GM18907 (cell line): ENCODE measurements around the gene ZNF486.
"Not testable (repeated sequence)": the region's sequence is repeated elsewhere in the genome, so short reads cannot be mapped to it uniquely, and the experiment has no call there.

Source experiments
- ATAC-seq: cut with Tn5 transposase; IDR thresholded peaks from one replicate; pipeline ENCODE4 v1.9.1; 2021; ENCODE audit warnings: mild to moderate bottlenecking, moderate library complexity; ENCODE audit not compliant: unreplicated experiment

ZNF486 gene

DNA sequence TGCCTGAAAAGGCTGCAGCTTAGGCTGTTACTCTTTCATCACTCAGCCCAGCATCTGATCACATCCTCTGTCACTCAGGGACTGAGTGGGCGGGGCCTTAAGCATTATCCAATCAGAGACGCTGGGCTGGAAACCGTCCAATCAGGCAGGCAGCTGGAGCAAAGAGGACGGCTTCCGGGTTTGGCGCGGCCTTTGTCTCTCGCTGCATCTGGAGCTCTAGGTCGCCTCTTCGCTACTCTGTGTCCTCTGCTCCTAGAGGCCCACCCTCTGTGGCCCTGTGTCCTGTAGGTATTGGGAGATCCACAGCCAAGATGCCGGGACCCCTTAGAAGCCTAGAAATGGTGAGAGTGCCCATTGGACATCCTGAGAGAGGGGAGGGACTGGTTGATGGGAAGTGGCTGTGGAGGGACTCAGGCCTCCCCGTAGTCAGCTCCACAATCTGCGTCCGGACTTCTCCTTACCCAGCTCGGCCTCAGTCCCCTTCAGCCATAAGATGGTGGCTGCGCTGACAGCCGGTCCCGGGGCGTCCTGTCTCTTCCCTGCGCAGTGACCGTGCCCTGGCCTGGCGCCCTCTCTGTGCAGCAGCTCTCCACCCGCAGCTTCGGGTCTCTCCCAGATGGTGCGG lies at the start of gene ZNF486:
Gene ZNF486 (plus strand): TSS at position 195 of the 625 bp plus-strand sequence. CDS start 117 bp downstream, at position 312.
- ATAC-seq = peak; percentile 94

DNA sequence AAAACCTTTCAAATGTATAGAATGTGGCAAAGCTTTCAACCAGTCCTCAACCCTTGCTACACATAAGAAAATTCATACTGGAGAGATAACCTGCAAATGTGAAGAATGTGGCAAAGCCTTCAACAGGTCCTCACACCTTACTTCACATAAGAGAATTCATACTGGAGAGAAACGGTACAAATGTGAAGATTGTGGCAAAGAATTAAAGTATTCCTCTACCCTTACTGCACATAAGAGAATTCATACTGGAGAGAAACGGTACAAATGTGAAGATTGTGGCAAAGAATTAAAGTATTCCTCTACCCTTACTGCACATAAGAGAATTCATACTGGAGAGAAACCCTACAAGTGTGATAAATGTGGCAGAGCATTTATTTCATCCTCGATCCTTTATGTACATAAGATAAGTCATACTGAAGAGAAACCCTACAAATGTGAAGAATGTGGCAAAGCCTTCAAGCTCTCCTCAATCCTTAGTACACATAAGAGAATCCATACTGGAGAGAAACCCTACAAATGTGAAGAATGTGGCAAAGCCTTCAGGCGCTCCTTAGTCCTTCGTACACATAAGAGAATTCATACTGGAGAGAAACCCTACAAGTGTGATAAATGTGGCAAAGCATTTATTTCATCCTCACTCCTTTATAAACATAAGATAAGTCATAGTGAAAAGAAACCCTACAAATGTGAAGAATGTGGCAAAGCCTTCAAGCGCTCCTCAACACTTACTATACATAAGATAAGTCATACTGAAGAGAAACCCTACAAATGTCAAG lies 48.8 kb upstream of the ZNF486 start:
- not testable (repeated sequence) for ATAC-seq

DNA sequence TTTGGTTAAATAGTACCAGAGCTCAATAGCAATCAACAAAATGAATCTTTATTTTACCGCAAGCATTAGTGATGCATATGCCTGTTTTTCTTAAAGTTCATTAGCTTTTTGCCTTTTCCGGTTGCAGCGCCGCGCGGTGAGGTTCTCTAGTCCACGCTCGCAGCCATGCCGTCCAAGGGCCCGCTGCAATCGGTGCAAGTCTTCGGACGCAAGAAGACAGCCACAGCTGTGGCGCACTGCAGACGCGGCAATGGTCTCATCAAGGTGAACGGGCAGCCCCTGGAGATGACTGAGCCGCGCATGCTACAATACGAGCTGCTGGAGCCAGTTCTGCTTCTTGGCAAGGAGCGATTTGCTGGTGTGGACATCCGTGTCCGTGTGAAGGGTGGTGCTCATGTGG lies 42.1 kb upstream of the ZNF486 start:
- no peak for ATAC-seq

DNA sequence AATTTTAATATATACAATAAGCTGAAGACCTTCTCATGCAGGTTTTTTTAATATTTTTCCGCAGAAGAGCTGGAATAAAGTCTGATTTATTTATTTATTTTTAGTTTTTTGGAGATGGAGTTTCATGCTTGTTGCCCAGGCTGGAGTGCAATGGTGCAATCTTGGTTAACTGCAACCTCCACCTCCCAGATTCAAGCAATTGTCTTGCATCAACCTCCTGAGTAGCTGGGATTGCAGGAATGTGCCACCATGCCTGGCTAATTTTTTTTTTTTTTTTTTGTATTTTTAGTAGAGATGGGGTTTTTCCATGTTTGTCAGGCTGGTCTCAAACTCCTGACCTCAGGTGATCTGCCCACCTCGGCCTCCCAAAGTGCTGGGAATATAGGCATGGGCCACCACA lies 34.1 kb upstream of the ZNF486 start:
- not testable (repeated sequence) for ATAC-seq

- not testable (repeated sequence) for ATAC-seq
Measured at GRCh38 chr19:20137714-20138113, 29.3 kb upstream of the ZNF486 start.

DNA sequence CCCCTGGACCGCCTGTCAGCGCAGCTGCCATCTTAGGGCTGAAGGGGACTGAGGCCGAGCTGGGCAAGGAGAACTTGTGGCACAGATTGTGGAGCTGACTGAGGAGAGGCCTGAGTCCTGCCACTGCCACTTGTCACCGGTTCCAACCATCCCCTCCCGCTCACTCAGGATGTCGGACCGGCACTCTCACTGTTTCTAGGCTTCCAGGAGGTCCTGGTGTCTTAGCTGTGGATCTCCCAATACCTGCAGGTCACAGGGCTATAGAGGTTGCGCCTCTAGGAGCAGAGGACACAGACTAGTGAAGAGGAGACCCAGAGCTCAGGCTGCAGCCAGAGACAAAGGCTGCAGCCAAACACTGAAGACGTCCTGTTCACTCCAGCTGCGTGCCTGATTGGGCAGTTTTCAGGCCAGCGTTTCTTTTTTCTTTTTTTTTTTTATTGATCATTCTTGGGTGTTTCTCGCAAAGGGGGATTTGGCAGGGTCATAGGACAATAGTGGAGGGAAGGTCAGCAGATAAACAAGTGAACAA lies 15.3 kb upstream of the ZNF486 start:
- no peak for ATAC-seq

GRCh38 chr19:20152506-20152905 lies 14.5 kb upstream of the ZNF486 start:
- ATAC-seq = not testable (repeated sequence)

- ATAC-seq = no peak
Measured at GRCh38 chr19:20153281-20153680, 13.7 kb upstream of the ZNF486 start.

DNA sequence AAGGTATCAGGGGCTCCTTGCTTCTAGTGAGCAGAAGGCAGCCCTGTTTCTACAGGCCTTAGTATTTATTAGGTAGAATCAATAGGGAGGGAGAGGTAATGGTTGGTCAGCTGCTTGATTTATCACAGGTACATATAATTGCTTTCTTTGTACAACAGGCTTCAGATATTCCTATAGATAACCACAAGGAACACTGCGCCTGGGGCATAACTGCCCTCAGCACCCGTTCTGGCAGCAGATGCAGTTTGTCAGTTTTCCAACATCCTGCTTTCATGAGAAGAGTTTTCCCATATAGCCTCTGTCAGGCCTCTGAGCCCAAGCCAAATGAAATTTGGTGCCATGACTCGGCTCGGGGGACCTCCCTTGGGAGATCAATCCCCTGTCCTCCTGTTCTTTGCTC lies 12.4 kb upstream of the ZNF486 start:
- no peak for ATAC-seq

- ATAC-seq = no peak
Measured at GRCh38 chr19:20162821-20163220, 4.2 kb upstream of the ZNF486 start.

DNA sequence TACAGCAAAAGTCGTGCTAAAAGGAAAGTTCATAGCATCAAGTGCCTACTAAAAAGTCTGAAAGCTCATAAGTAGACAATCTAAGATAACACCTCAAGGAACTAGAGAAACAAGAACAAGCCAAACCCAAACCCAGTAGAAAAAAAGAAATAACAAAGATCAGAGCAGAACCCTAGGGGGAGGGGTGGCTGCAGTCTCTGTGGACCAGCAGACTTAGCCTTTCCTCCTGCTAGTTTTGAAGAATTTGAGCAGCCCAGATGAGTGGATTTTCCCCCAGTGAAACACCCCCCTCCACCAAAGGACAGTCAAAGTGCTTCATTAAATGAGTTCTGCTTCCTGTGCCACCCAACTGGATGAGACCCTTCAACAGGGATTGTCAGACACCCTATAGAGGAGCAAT lies 2.6 kb upstream of the ZNF486 start:
- no peak for ATAC-seq

- no peak for ATAC-seq
Measured at GRCh38 chr19:20165971-20166592, 932 bp upstream of the ZNF486 start.

- ATAC-seq = no peak
Measured at GRCh38 chr19:20167651-20168122, 673 bp downstream of the ZNF486 start.

DNA sequence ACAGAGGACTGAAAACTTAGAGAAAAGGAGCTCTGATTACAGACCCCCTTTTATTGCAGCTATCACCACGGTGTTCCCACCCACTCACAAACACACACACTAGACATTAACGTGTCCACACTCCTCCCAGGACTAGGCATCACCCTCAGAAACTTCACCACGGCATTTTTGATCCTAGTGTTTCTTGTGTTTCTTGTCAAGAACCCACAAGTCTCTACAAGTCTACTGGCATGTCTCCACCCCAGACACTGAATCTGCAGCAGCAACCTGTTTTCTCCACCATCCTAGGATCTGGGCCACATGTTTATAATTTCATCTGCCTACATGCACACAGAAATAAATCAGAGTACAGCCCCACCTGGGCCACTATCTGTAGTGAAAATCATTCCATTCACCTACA lies 4.3 kb downstream of the ZNF486 start:
- no peak for ATAC-seq

DNA sequence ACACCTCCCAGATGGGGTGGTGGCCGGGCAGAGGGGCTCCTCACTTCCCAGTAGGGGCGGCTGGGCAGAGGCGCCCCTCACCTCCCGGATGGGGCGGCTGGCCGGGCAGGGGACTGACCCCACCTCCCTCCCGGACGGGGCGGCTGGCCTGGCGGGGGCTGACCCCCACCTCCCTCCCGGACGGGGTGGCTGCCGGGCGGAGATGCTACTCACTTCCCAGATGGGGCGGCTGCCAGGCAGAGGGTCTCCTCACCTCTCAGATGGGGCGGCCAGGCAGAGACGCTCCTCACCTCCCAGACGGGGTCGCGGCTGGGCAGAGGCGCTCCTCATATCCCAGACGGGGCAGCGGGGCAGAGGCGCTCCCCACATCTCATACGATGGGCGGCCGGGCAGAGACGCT lies 8.8 kb downstream of the ZNF486 start:
- ATAC-seq = not testable (repeated sequence)

DNA sequence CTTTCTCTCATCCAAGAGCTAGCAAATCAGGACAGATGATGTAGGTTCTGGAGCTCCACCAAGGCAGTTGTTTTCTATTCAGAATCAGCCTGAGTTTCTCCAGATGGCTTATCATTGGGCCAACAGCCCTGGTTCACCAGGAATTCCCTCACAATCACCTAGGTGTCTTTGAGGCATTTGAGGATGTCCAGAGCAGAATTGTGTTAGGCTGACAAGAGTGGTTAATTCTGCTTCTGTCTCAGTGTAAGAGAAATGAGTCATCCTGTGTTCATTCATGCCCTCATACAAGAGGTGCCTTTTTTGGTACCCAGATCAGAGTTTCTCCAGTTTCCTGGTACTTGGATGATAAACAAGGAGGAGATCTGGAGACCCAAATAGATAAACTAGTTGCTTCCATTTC lies 12.9 kb downstream of the ZNF486 start:
- ATAC-seq = not testable (repeated sequence)

GRCh38 chr19:20182222-20182785 lies 15.3 kb downstream of the ZNF486 start:
- ATAC-seq = no peak

- ATAC-seq = no peak
Measured at GRCh38 chr19:20186174-20186573, 19.2 kb downstream of the ZNF486 start.

GRCh38 chr19:20197747-20198146 lies 30.7 kb downstream of the ZNF486 start:
- no peak for ATAC-seq

DNA sequence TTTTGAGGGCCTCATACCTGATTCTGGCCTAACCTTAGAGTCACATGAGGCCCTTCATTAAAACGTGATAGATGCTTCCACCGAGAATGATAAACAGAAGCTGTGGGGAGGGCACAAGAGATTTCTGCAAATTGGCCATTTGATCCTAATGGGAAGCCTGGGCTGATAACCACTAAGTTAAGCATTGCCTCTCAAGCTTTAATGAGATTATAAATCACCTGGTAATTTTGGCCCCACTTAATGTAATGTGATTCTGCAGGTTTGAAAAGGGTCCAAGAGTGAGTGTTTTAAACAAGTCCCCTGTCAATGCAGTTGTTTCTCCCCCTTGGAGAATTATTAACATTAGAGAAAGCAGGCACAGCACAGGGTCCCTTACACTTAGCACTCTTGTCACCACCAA lies 42.0 kb downstream of the ZNF486 start:
- ATAC-seq = no peak

DNA sequence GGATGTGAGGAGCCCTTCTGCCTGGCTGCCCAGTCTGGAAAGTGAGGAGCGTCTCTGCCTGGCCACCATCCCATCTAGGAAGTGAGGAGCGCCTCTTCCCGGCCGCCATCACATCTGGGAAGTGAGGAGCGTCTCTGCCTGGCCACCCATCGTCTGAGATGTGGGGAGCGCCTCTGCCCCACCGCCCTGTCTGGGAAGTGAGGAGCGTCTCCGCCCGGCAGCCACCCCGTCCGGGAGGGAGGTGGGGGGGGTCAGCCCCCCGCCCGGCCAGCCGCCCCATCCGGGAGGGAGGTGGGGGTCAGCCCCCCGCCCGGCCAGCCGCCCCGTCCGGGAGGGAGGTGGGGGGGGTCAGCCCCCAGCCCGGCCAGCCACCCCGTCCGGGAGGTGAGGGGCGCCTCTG lies 47.4 kb downstream of the ZNF486 start:
- ATAC-seq = not testable (repeated sequence)
